Epithelial cell of proximal tubule (primary cell): ENCODE measurements around the gene ZRSR2. TPM values are rescaled to one million over a fixed set of nuclear protein-coding genes. Genes with fewer than 3 reads are reported as not detected.
A peak's percentile ranks its signal among the peaks of the same experiment; 100 is the strongest.

Experiments used
- DNase-seq: peaks from one replicate; pipeline ENCODE4 v3.0.0-alpha.2; 2011; ENCODE audit warnings: low read depth
- H3K4me3 ChIP-seq: 2 replicates; pipeline ENCODE4 v1.5.1; 2011; ENCODE audit warnings: low read depth, mild to moderate bottlenecking, low read length
- total RNA-seq: library from RNA; depleted of rRNA; stranded (reverse); fragments of >200 nt; gene quantifications from 2 replicates; pipeline ENCODE4 v1.2.3, GENCODE V29; 2015
- TF ChIP-seq, protein P1 (sequence below): conservative IDR thresholded peaks from 2 replicates; pipeline ENCODE4 v1.5.1; 2012; ENCODE audit warnings: low read depth, mild to moderate bottlenecking, low read length

The ZRSR2 gene
- total RNA-seq, 1 donor from 2014 or later = 3.1 TPM

GRCh38 chrX:15769300-15769954, 20.9 kb upstream of the ZRSR2 start:
- DNase-seq = no peak
- no peak overlapping the region for H3K4me3 ChIP-seq
- TF ChIP-seq, protein P1, sequence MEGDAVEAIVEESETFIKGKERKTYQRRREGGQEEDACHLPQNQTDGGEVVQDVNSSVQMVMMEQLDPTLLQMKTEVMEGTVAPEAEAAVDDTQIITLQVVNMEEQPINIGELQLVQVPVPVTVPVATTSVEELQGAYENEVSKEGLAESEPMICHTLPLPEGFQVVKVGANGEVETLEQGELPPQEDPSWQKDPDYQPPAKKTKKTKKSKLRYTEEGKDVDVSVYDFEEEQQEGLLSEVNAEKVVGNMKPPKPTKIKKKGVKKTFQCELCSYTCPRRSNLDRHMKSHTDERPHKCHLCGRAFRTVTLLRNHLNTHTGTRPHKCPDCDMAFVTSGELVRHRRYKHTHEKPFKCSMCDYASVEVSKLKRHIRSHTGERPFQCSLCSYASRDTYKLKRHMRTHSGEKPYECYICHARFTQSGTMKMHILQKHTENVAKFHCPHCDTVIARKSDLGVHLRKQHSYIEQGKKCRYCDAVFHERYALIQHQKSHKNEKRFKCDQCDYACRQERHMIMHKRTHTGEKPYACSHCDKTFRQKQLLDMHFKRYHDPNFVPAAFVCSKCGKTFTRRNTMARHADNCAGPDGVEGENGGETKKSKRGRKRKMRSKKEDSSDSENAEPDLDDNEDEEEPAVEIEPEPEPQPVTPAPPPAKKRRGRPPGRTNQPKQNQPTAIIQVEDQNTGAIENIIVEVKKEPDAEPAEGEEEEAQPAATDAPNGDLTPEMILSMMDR = no peak

DNA sequence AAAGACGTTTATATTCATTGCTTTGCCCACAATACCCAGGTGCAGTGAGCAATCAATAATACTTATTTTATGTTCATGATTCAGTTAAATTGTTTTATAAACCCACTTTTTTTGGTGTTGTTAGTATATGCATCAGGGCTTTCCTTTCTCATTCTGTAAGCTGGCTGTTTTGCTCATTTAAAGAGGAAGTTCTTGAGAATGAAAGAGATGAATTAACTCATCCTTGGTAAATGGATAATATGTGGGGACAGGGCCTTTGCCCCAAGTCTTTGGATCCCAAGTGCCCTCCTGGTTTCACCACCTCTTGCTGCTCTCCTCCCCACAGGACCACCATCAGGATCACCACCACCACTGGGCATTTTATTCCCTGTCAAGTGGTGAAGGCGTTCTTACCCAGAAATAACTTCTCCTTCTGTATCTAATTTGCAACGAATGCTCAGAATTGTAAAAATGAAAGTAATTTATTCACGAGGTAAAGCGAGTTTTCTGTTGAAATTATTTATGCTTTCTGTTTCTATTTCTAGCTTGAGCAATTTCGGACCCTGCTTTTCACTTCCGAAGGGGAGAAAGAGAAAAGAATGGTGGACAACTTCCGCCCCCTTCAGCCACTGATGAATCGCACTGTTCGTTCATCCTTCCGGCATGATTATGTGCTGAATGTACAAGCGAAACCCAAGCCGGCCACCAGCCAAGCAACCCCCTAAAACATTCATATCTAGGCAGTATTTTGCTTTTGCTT, 8.2 kb upstream of the ZRSR2 start:
- TF ChIP-seq, protein P1 = no peak

DNA sequence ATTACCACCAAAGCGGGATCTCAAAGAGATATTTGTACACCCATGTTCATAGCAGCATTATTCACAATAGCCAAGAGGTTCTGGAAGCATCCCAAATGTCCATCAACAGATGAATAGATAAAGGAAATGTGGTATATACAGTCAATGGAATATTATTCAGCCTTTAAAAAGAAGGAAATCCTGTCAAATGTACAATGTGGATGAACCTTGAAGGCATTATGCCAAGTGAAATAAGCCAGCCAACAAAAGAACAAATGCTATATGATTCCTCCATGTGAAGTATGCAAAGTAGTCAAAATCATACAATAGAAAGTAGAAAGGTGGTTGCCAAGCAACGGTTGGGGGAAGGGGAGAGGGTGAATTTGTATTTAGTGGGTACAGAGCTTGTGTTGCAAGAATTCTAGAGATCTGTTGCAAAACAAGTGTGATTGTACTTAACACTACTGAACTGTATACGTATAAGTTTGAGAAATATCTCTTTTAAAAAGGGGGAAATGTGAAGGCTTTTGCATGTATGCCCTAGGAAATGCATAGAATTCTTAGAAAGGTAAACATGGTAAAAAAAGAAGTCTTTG, 5.0 kb upstream of the ZRSR2 start:
- TF ChIP-seq, protein P1 = no peak
- no peak for DNase-seq
- no peak overlapping the region for H3K4me3 ChIP-seq

More for the DNA sequence above, 8.2 kb upstream of the ZRSR2 start:
- H3K4me3 ChIP-seq = no peak overlapping the region
- no peak for DNase-seq

- TF ChIP-seq, protein P1 = no peak
- DNase-seq = no peak
- no peak overlapping the region for H3K4me3 ChIP-seq
Measured at GRCh38 chrX:15786915-15787314, 3.4 kb upstream of the ZRSR2 start.

DNA sequence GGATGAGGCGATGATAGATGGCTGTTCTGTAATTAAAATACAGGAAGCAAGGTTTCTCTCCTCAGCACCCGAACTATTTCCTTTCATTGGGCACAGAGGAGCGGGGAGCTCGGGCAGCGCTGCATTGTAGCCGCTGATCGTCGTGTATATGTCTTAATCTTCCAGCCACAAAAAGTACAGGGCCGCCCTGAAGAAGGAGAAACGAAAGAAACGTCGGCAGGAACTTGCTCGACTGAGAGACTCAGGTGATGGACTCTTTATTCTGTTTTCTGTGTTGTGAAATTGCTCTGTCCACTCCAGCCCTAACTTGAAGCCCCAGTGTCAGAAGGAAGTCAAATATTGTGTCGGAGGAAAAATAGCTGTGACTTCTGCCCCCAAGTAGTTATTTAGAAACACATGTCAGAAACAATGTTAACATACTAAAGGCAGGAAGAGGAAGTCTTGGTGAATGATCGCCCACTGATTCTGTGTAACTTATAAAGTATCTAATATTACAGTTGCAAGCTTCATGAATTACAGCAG, 546 bp downstream of the ZRSR2 start:
- DNase-seq = no peak
- peak overlapping the region; percentile 80 for H3K4me3 ChIP-seq
- TF ChIP-seq, protein P1 = no peak

- no peak for DNase-seq
- TF ChIP-seq, protein P1 = no peak
- H3K4me3 ChIP-seq = no peak overlapping the region
Measured at GRCh38 chrX:15797707-15798106, 7.4 kb downstream of the ZRSR2 start.
